Activated CD4-positive, alpha-beta T cell treated with anti-CD3 and anti-CD28 coated beads, Interleukin-2, amount 10 ng/mL, durations not matched to agents 7 days and 5 days (primary cell): ENCODE results near the gene ATXN1. TPM values are rescaled to one million over a fixed set of nuclear protein-coding genes. Genes with fewer than 3 reads are reported as not detected.
"Not testable (repeated sequence)": the region's sequence is repeated elsewhere in the genome, so short reads cannot be mapped to it uniquely, and the experiment has no call there.

Experiments
- CTCF ChIA-PET: fragments of 350-600 bp; sonication (Branson Sonifier 250); formaldehyde crosslinking; loops from one replicate; lab custom pipeline; 2021; ENCODE audit warnings: antibody characterized with exemption; lab: Charles Lee
- POLR2A ChIA-PET: fragments of 350-600 bp; sonication (Branson Sonifier 250); formaldehyde crosslinking; loops from one replicate; lab custom pipeline; 2021; ENCODE audit warnings: antibody characterized with exemption; lab: Charles Lee
- DNase-seq: peaks from one replicate; pipeline ENCODE4 v3.0.0-alpha.2; 2020
- H3K27ac Mint-ChIP-seq: one replicate; pipeline ENCODE4 v1.8.0; 2021; ENCODE audit warnings: mild to moderate bottlenecking, moderate library complexity, mixed read lengths
- H3K27me3 Mint-ChIP-seq: one replicate; pipeline ENCODE4 v1.8.0; 2021; ENCODE audit warnings: mixed read lengths
- H3K36me3 Mint-ChIP-seq: one replicate; pipeline ENCODE4 v1.8.0; 2021; ENCODE audit warnings: low read depth, mixed read lengths
- H3K4me1 Mint-ChIP-seq: one replicate; pipeline ENCODE4 v1.8.0; 2021; ENCODE audit warnings: mixed read lengths
- H3K4me3 Mint-ChIP-seq: one replicate; pipeline ENCODE4 v1.8.0; 2021; ENCODE audit warnings: mild to moderate bottlenecking, moderate library complexity, mixed read lengths
- H3K9me3 Mint-ChIP-seq: one replicate; pipeline ENCODE4 v1.8.0; 2021; ENCODE audit warnings: mixed read lengths
- total RNA-seq, 2 experiments: library from RNA; stranded (reverse); gene quantifications; one replicate each; pipeline ENCODE4 v1.2.3, GENCODE V29; 2021

Gene ATXN1
- total RNA-seq, 2 experiments from 2014 or later = 36.0 to 40.4 TPM

GRCh38 chr6:16413399-16413798 is 347.9 kb downstream of the ATXN1 start:
- Mint-ChIP-seq H3K4me3 (peak overlapping the region; percentile 68), H3K27me3 (no peaks in the 10 kb centered on the region), H3K36me3 (peaks cover 3% of the 10 kb centered on the region), H3K27ac (peak overlapping the region; percentile 92), H3K9me3 (no peaks in the 10 kb centered on the region), H3K4me1 (peaks cover 33% of the 10 kb centered on the region)
- CTCF ChIA-PET = interaction anchor here (0.8 to 2.8 kb wide), 6 partner anchors 10 to 1742 kb away, joined by 3 to 10 read pairs (median 4); partner anchors contain the start of genes KDM1B and TPMT
- POLR2A ChIA-PET = no interaction called here
- DNase-seq = no peak

- Mint-ChIP-seq H3K4me1 (peaks cover 33% of the 10 kb centered on the region), H3K27me3 (no peaks in the 10 kb centered on the region), H3K27ac (peak overlapping the region; percentile 92), H3K9me3 (no peaks in the 10 kb centered on the region), H3K4me3 (peak overlapping the region; percentile 68), H3K36me3 (peaks cover 3% of the 10 kb centered on the region)
- CTCF ChIA-PET = interaction anchor here (1.0 to 2.8 kb wide), 2 partner anchors 11 to 15 kb away, joined by 3 to 10 read pairs; no protein-coding TSS in a partner anchor
- POLR2A ChIA-PET = no interaction called here
- no peak for DNase-seq
These were observed 348.3 kb downstream of the ATXN1 start for GRCh38 chr6:16412982-16413381.

- Mint-ChIP-seq H3K4me3 (no peak overlapping the region), H3K36me3 (peaks cover 7% of the 10 kb centered on the region), H3K9me3 (no peaks in the 10 kb centered on the region), H3K4me1 (peaks cover 33% of the 10 kb centered on the region), H3K27ac (peak overlapping the region; percentile 11), H3K27me3 (no peaks in the 10 kb centered on the region)
- no peak for DNase-seq
- ChIA-PET CTCF (interaction anchor here (0.6 to 1.0 kb wide), 2 partner anchors 16 to 104 kb away, joined by 3 read pairs; no protein-coding TSS in a partner anchor), POLR2A (no interaction called here)
These were observed 349.1 kb downstream of the ATXN1 start for GRCh38 chr6:16412171-16412570.

GRCh38 chr6:16409531-16410441 is 351.5 kb downstream of the ATXN1 start:
- POLR2A ChIA-PET = interaction anchor here (0.6 kb wide), 1 partner anchor 229 kb away, joined by 4 read pairs; no protein-coding TSS in a partner anchor
- Mint-ChIP-seq H3K27me3 (no peaks in the 10 kb centered on the region), H3K4me1 (peaks cover 38% of the 10 kb centered on the region), H3K27ac (peak overlapping the region; percentile 1), H3K36me3 (peaks cover 4% of the 10 kb centered on the region), H3K4me3 (no peak overlapping the region), H3K9me3 (no peaks in the 10 kb centered on the region)
- CTCF ChIA-PET = interaction anchor here (0.6 to 3.5 kb wide), 13 partner anchors 10 to 1147 kb away, joined by 3 to 23 read pairs (median 3); no protein-coding TSS in a partner anchor
- peak; percentile 60 for DNase-seq

- no peaks in the 10 kb centered on the region for H3K9me3 Mint-ChIP-seq
- no peak overlapping the region for H3K27ac Mint-ChIP-seq
- no peak for DNase-seq
- no peaks in the 10 kb centered on the region for H3K27me3 Mint-ChIP-seq
- peaks cover 5% of the 10 kb centered on the region for H3K36me3 Mint-ChIP-seq
- H3K4me3 Mint-ChIP-seq = no peak overlapping the region
- POLR2A ChIA-PET = no interaction called here
- CTCF ChIA-PET = interaction anchor here (0.6 to 3.5 kb wide), 7 partner anchors 11 to 191 kb away, joined by 3 to 23 read pairs (median 3); no protein-coding TSS in a partner anchor
- peaks cover 37% of the 10 kb centered on the region for H3K4me1 Mint-ChIP-seq
These were observed 352.5 kb downstream of the ATXN1 start for GRCh38 chr6:16408766-16409165.

GRCh38 chr6:16406966-16407365 is 354.3 kb downstream of the ATXN1 start:
- ChIA-PET CTCF (interaction anchor here (0.7 to 1.6 kb wide), 4 partner anchors 9 to 364 kb away, joined by 3 to 4 read pairs (median 3); no protein-coding TSS in a partner anchor), POLR2A (no interaction called here)
- Mint-ChIP-seq H3K4me3 (no peak overlapping the region), H3K27ac (no peak overlapping the region), H3K4me1 (peaks cover 24% of the 10 kb centered on the region), H3K9me3 (no peaks in the 10 kb centered on the region), H3K27me3 (no peaks in the 10 kb centered on the region), H3K36me3 (peaks cover 8% of the 10 kb centered on the region)
- DNase-seq = no peak

- H3K4me1 Mint-ChIP-seq = peaks cover 24% of the 10 kb centered on the region
- H3K27ac Mint-ChIP-seq, H3K36me3 Mint-ChIP-seq, H3K27me3 Mint-ChIP-seq, H3K4me3 Mint-ChIP-seq, DNase-seq, H3K9me3 Mint-ChIP-seq, POLR2A ChIA-PET: not testable (repeated sequence)
- CTCF ChIA-PET = interaction anchor here (0.7 to 1.6 kb wide), 4 partner anchors 8 to 364 kb away, joined by 3 to 6 read pairs (median 4); no protein-coding TSS in a partner anchor
These were observed 354.7 kb downstream of the ATXN1 start for GRCh38 chr6:16406538-16406937.

- Mint-ChIP-seq H3K27me3 (no peaks in the 10 kb centered on the region), H3K9me3 (no peaks in the 10 kb centered on the region), H3K4me1 (peaks cover 24% of the 10 kb centered on the region), H3K4me3 (no peak overlapping the region), H3K36me3 (peaks cover 10% of the 10 kb centered on the region), H3K27ac (no peak overlapping the region)
- CTCF ChIA-PET = interaction anchor here (1.0 kb wide), 1 partner anchor 10 kb away, joined by 6 read pairs; no protein-coding TSS in a partner anchor
- POLR2A ChIA-PET = no interaction called here
- no peak for DNase-seq
These were observed 355.9 kb downstream of the ATXN1 start for GRCh38 chr6:16405375-16405774.

- CTCF ChIA-PET = interaction anchor here (0.6 kb wide), 1 partner anchor 271 kb away, joined by 5 read pairs; no protein-coding TSS in a partner anchor
- Mint-ChIP-seq H3K4me3 (no peak overlapping the region), H3K9me3 (no peaks in the 10 kb centered on the region)
These were observed 356.8 kb downstream of the ATXN1 start for GRCh38 chr6:16404456-16404855.

GRCh38 chr6:16403831-16404230 is 357.4 kb downstream of the ATXN1 start:
- H3K4me1 Mint-ChIP-seq = peaks cover 18% of the 10 kb centered on the region

More at GRCh38 chr6:16404456-16404855, 356.8 kb downstream of the ATXN1 start:
- Mint-ChIP-seq H3K27ac (no peak overlapping the region), H3K4me1 (peaks cover 18% of the 10 kb centered on the region), H3K27me3 (no peaks in the 10 kb centered on the region), H3K36me3 (peaks cover 10% of the 10 kb centered on the region)
- DNase-seq = no peak
- POLR2A ChIA-PET = no interaction called here

GRCh38 chr6:16402581-16402900 is 358.7 kb downstream of the ATXN1 start:
- POLR2A ChIA-PET = no interaction called here
- no peaks in the 10 kb centered on the region for H3K27me3 Mint-ChIP-seq
- peaks cover 18% of the 10 kb centered on the region for H3K4me1 Mint-ChIP-seq
- no peak overlapping the region for H3K4me3 Mint-ChIP-seq
- DNase-seq = no peak
- peaks cover 8% of the 10 kb centered on the region for H3K36me3 Mint-ChIP-seq
- no peaks in the 10 kb centered on the region for H3K9me3 Mint-ChIP-seq
- no peak overlapping the region for H3K27ac Mint-ChIP-seq
- CTCF ChIA-PET = no interaction called here

More at GRCh38 chr6:16403831-16404230, 357.4 kb downstream of the ATXN1 start:
- Mint-ChIP-seq H3K4me3 (no peak overlapping the region), H3K27ac (no peak overlapping the region), H3K9me3 (no peaks in the 10 kb centered on the region), H3K36me3 (peaks cover 10% of the 10 kb centered on the region), H3K27me3 (no peaks in the 10 kb centered on the region)
- CTCF ChIA-PET = interaction anchor here (0.6 to 1.2 kb wide), 2 partner anchors 10 to 271 kb away, joined by 5 to 6 read pairs; no protein-coding TSS in a partner anchor
- POLR2A ChIA-PET = no interaction called here
- DNase-seq = no peak

GRCh38 chr6:16400248-16400760 is 361.0 kb downstream of the ATXN1 start:
- Mint-ChIP-seq H3K9me3 (no peaks in the 10 kb centered on the region), H3K27ac (no peak overlapping the region), H3K4me3 (no peak overlapping the region), H3K4me1 (peaks cover 16% of the 10 kb centered on the region), H3K36me3 (peaks cover 5% of the 10 kb centered on the region), H3K27me3 (no peaks in the 10 kb centered on the region)
- ChIA-PET CTCF (interaction anchor here (1.1 kb wide), 3 partner anchors 10 to 23 kb away, joined by 3 to 4 read pairs (median 3); no protein-coding TSS in a partner anchor), POLR2A (no interaction called here)
- DNase-seq = no peak
